ENCODE data around the gene CEP170. TPM values are rescaled to one million over a fixed set of nuclear protein-coding genes. Genes with fewer than 3 reads are reported as not detected.

The CEP170 gene
- total and polyA plus RNA-seq, 7 experiments from 2014 or later, result 11.6 to 56.1 (median 47.1) TPM

DNA sequence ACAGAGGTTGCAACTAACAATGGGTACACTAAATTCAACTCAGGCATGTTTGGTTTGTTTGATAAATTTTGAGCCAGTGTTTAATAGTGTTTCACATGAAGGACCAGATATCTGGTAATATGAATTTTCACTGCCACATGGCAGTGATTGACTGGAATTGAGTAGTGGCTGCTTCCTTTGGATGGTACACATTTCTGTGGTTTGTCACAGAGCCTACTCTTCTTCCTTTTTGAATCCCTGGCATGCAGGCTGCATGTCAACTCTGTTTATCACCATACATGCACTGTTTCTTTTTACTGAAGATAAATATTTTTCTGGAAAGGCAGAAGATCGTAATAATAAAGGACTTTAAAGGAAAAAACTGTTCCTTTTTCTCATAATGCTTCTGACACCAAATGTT, 36.2 kb upstream of the CEP170 start:
- peaks cover 0 to 11% (median 4%) of the 10 kb centered on the region in 3 experiments for H3K9me3 ChIP-seq (ENCODE audit: control insufficient read depth in 2 of 3, low read length in 3 of 3)
- ChIA-PET CTCF (no interaction called here), POLR2A (no interaction called here)
- H3K27ac ChIP-seq (ENCODE audit: low read depth, low read length), result no peak overlapping the region
- H3K9me3 Mint-ChIP-seq, result peaks cover 5 to 36% (median 23%) of the 10 kb centered on the region in 11 donors
- no peak overlapping the region for H3K27ac Mint-ChIP-seq
- H3K27me3 Mint-ChIP-seq, result no peaks in the 10 kb centered on the region
- peaks cover 0 to 5% of the 10 kb centered on the region in 2 donors for H3K4me1 ChIP-seq (ENCODE audit: control insufficient read depth in 2 of 2, insufficient read depth in 2 of 2, low read length in 2 of 2)
- peaks cover 13 to 26% (median 20%) of the 10 kb centered on the region in 7 donors for H3K4me1 Mint-ChIP-seq
- DNase-seq (no peak), ATAC-seq (no peak)
- peaks cover 31 to 84% (median 78%) of the 10 kb centered on the region in 5 donors for H3K36me3 Mint-ChIP-seq
- H3K27me3 ChIP-seq (ENCODE audit: control insufficient read depth in 2 of 2, insufficient read depth in 2 of 2, low read length in 2 of 2), result no peaks in the 10 kb centered on the region
- no peak overlapping the region for H3K4me3 Mint-ChIP-seq
- intact Hi-C loops (cut with micrococcal nuclease), result no loop called here
- no peak overlapping the region for H3K4me3 ChIP-seq (ENCODE audit: low read length)
- peaks cover 0 to 12% (median 9%) of the 10 kb centered on the region in 3 experiments for H3K36me3 ChIP-seq (ENCODE audit: control insufficient read depth in 2 of 3, insufficient read depth in 3 of 3, low read length in 3 of 3)

GRCh38 chr1:243288062-243288461, 33.0 kb upstream of the CEP170 start:
- peak overlapping the region in 3 of 10 donors; percentile 9 to 55 (median 21) for H3K4me3 Mint-ChIP-seq
- H3K9me3 Mint-ChIP-seq, result peaks cover 0 to 24% (median 6%) of the 10 kb centered on the region in 11 donors
- CTCF ChIA-PET, result interaction anchor here (0.6 to 0.9 kb wide), 2 partner anchors 11 to 1011 kb away, joined by 3 to 5 read pairs; no protein-coding TSS in a partner anchor
- H3K27me3 ChIP-seq (ENCODE audit: control insufficient read depth in 2 of 2, insufficient read depth in 2 of 2, low read length in 2 of 2), result no peaks in the 10 kb centered on the region
- peaks cover 30 to 66% (median 63%) of the 10 kb centered on the region in 5 donors for H3K36me3 Mint-ChIP-seq
- H3K27me3 Mint-ChIP-seq, result no peaks in the 10 kb centered on the region
- no peak for DNase-seq
- intact Hi-C loops (cut with micrococcal nuclease), result no loop called here
- H3K4me1 Mint-ChIP-seq, result peaks cover 10 to 48% (median 40%) of the 10 kb centered on the region in 7 donors
- peak overlapping the region in 8 of 9 donors; percentile 2 to 74 (median 36) for H3K27ac Mint-ChIP-seq
- H3K9me3 ChIP-seq (ENCODE audit: control insufficient read depth in 2 of 3, low read length in 3 of 3), result peaks cover 0 to 8% (median 0%) of the 10 kb centered on the region in 3 experiments
- H3K36me3 ChIP-seq (ENCODE audit: control insufficient read depth in 2 of 3, insufficient read depth in 3 of 3, low read length in 3 of 3), result peaks cover 0 to 14% (median 5%) of the 10 kb centered on the region in 3 experiments
- peaks cover 0 to 5% of the 10 kb centered on the region in 2 donors for H3K4me1 ChIP-seq (ENCODE audit: control insufficient read depth in 2 of 2, insufficient read depth in 2 of 2, low read length in 2 of 2)
- no peak overlapping the region for H3K4me3 ChIP-seq (ENCODE audit: low read length)
- ATAC-seq, result no peak
- POLR2A ChIA-PET, result interaction anchor here (0.7 kb wide), 1 partner anchor 817 kb away, joined by 3 read pairs; no protein-coding TSS in a partner anchor
- H3K27ac ChIP-seq (ENCODE audit: low read depth, low read length), result no peak overlapping the region

- Mint-ChIP-seq H3K36me3 (peaks cover 29 to 66% (median 62%) of the 10 kb centered on the region in 5 donors), H3K27ac (peak overlapping the region in 8 of 9 donors; percentile 2 to 74 (median 36)), H3K9me3 (peaks cover 0 to 22% (median 2%) of the 10 kb centered on the region in 11 donors), H3K4me3 (peak overlapping the region in 5 of 10 donors; percentile 9 to 55 (median 32)), H3K27me3 (no peaks in the 10 kb centered on the region), H3K4me1 (peaks cover 10 to 48% (median 40%) of the 10 kb centered on the region in 7 donors)
- Histone ChIP-seq H3K9me3 (ENCODE audit: control insufficient read depth in 2 of 3, low read length in 3 of 3) (peaks cover 0 to 3% (median 0%) of the 10 kb centered on the region in 3 experiments), H3K4me3 (ENCODE audit: low read length) (no peak overlapping the region), H3K36me3 (ENCODE audit: control insufficient read depth in 2 of 3, insufficient read depth in 3 of 3, low read length in 3 of 3) (peaks cover 0 to 14% (median under 1%) of the 10 kb centered on the region in 3 experiments), H3K27me3 (ENCODE audit: control insufficient read depth in 2 of 2, insufficient read depth in 2 of 2, low read length in 2 of 2) (no peaks in the 10 kb centered on the region), H3K4me1 (ENCODE audit: control insufficient read depth in 2 of 2, insufficient read depth in 2 of 2, low read length in 2 of 2) (peaks cover 0 to 5% of the 10 kb centered on the region in 2 donors), H3K27ac (ENCODE audit: low read depth, low read length) (no peak overlapping the region)
- ChIA-PET POLR2A (interaction anchor here (0.7 kb wide), 1 partner anchor 817 kb away, joined by 3 read pairs; no protein-coding TSS in a partner anchor), CTCF (interaction anchor here (0.6 to 0.9 kb wide), 2 partner anchors 11 to 1012 kb away, joined by 3 to 5 read pairs; no protein-coding TSS in a partner anchor)
- DNase-seq (no peak), ATAC-seq (peak; percentile 73)
- intact Hi-C loops (cut with micrococcal nuclease), result loop anchor here (2.0 kb wide), 1 partner anchor 33 kb away; the partner anchor contains the start of gene CEP170 (in 2 of the 2)
Observed at GRCh38 chr1:243287652-243288051, 32.6 kb upstream of the CEP170 start.

GRCh38 chr1:243287123-243287460, 32.0 kb upstream of the CEP170 start:
- Histone ChIP-seq H3K4me3 (ENCODE audit: low read length) (no peak overlapping the region), H3K4me1 (ENCODE audit: control insufficient read depth in 2 of 2, insufficient read depth in 2 of 2, low read length in 2 of 2) (peaks cover 0 to 5% of the 10 kb centered on the region in 2 donors), H3K27me3 (ENCODE audit: control insufficient read depth in 2 of 2, insufficient read depth in 2 of 2, low read length in 2 of 2) (no peaks in the 10 kb centered on the region), H3K27ac (ENCODE audit: low read depth, low read length) (no peak overlapping the region), H3K9me3 (ENCODE audit: control insufficient read depth in 2 of 3, low read length in 3 of 3) (no peaks in the 10 kb centered on the region), H3K36me3 (ENCODE audit: control insufficient read depth in 2 of 3, insufficient read depth in 3 of 3, low read length in 3 of 3) (peaks cover 0 to 14% (median 1%) of the 10 kb centered on the region in 3 experiments)
- ChIA-PET POLR2A (interaction anchor here (0.6 kb wide), 1 partner anchor 1528 kb away, joined by 3 read pairs; no protein-coding TSS in a partner anchor), CTCF (interaction anchor here (0.7 kb wide), 1 partner anchor 788 kb away, joined by 4 read pairs; no protein-coding TSS in a partner anchor)
- H3K9me3 Mint-ChIP-seq, result peaks cover 0 to 21% (median 2%) of the 10 kb centered on the region in 11 donors
- intact Hi-C loops (cut with micrococcal nuclease), result loop anchor here (2.0 kb wide), 1 partner anchor 32 kb away; the partner anchor contains the start of gene CEP170 (in 2 of the 2)
- peak overlapping the region in 2 of 10 donors; percentile 49 to 68 for H3K4me3 Mint-ChIP-seq
- DNase-seq, result no peak
- ATAC-seq, result no peak
- peak overlapping the region in 7 of 9 donors; percentile 30 to 79 (median 54) for H3K27ac Mint-ChIP-seq
- peaks cover 10 to 48% (median 40%) of the 10 kb centered on the region in 7 donors for H3K4me1 Mint-ChIP-seq
- H3K36me3 Mint-ChIP-seq, result peaks cover 28 to 66% (median 61%) of the 10 kb centered on the region in 5 donors
- H3K27me3 Mint-ChIP-seq, result no peaks in the 10 kb centered on the region

GRCh38 chr1:243286409-243287122, 31.5 kb upstream of the CEP170 start:
- no peaks in the 10 kb centered on the region for H3K27me3 Mint-ChIP-seq
- Histone ChIP-seq H3K4me1 (ENCODE audit: control insufficient read depth in 2 of 2, insufficient read depth in 2 of 2, low read length in 2 of 2) (peaks cover 0 to 5% of the 10 kb centered on the region in 2 donors), H3K9me3 (ENCODE audit: control insufficient read depth in 2 of 3, low read length in 3 of 3) (no peaks in the 10 kb centered on the region), H3K36me3 (ENCODE audit: control insufficient read depth in 2 of 3, insufficient read depth in 3 of 3, low read length in 3 of 3) (peaks cover 0 to 14% (median 6%) of the 10 kb centered on the region in 3 experiments), H3K27ac (ENCODE audit: low read depth, low read length) (no peak overlapping the region), H3K4me3 (ENCODE audit: low read length) (no peak overlapping the region), H3K27me3 (ENCODE audit: control insufficient read depth in 2 of 2, insufficient read depth in 2 of 2, low read length in 2 of 2) (no peaks in the 10 kb centered on the region)
- H3K27ac Mint-ChIP-seq, result peak overlapping the region; percentile 20 to 93 (median 68)
- intact Hi-C loops (cut with micrococcal nuclease), result loop anchor here (2.0 kb wide), 1 partner anchor 32 kb away; the partner anchor contains the start of gene CEP170 (in 2 of the 2)
- peak; percentile 55 for ATAC-seq
- H3K4me3 Mint-ChIP-seq, result peak overlapping the region in 8 of 10 donors; percentile 30 to 83 (median 56)
- H3K36me3 Mint-ChIP-seq, result peaks cover 28 to 66% (median 61%) of the 10 kb centered on the region in 5 donors
- CTCF ChIA-PET, result interaction anchor here (0.7 kb wide), 1 partner anchor 788 kb away, joined by 4 read pairs; no protein-coding TSS in a partner anchor
- peaks cover 0 to 22% (median 2%) of the 10 kb centered on the region in 11 donors for H3K9me3 Mint-ChIP-seq
- H3K4me1 Mint-ChIP-seq, result peaks cover 10 to 48% (median 40%) of the 10 kb centered on the region in 7 donors
- POLR2A ChIA-PET, result interaction anchor here (0.6 to 0.7 kb wide), 3 partner anchors 12 to 1788 kb away, joined by 3 to 4 read pairs (median 3); no protein-coding TSS in a partner anchor
- peak in 4 of 9 donors; percentile 8 to 27 (median 18) for DNase-seq

DNA sequence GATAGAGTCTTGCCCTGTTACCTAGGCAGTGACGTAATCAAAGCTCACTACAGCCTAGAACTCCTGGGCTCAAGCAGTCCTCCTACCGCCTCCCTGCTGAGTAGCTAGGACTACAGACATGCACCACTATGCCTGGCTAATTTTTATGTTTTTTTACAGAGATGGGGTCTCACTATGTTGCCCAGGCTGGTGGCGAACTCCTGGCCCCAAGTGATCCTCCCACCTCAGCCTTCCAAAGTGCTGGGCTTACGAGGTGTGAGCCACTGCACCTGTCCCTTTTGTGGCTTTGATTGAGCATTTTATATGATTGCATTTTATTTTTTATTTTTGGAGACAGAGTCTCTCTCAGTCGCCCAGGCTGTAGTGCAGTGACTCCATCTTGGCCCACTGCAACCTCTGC, 26.6 kb upstream of the CEP170 start:
- H3K4me3 Mint-ChIP-seq, result no peak overlapping the region
- H3K27me3 ChIP-seq (ENCODE audit: control insufficient read depth in 2 of 2, insufficient read depth in 2 of 2, low read length in 2 of 2), result no peaks in the 10 kb centered on the region
- peaks cover 4 to 32% (median 25%) of the 10 kb centered on the region in 7 donors for H3K4me1 Mint-ChIP-seq

More for the DNA sequence above, 26.6 kb upstream of the CEP170 start:
- Histone ChIP-seq H3K9me3 (ENCODE audit: control insufficient read depth in 2 of 3, low read length in 3 of 3) (no peaks in the 10 kb centered on the region), H3K27ac (ENCODE audit: low read depth, low read length) (no peak overlapping the region), H3K4me1 (ENCODE audit: control insufficient read depth in 2 of 2, insufficient read depth in 2 of 2, low read length in 2 of 2) (no peaks in the 10 kb centered on the region), H3K36me3 (ENCODE audit: control insufficient read depth in 2 of 3, insufficient read depth in 3 of 3, low read length in 3 of 3) (peaks cover 0 to 16% (median 4%) of the 10 kb centered on the region in 3 experiments), H3K4me3 (ENCODE audit: low read length) (no peak overlapping the region)
- ChIA-PET POLR2A (no interaction called here), CTCF (interaction anchor here (0.7 kb wide), 1 partner anchor 26 kb away, joined by 4 read pairs; the partner anchor contains the start of gene SDCCAG8)
- Mint-ChIP-seq H3K27ac (no peak overlapping the region), H3K27me3 (no peaks in the 10 kb centered on the region), H3K36me3 (peaks cover 12 to 66% (median 51%) of the 10 kb centered on the region in 5 donors), H3K9me3 (peaks cover 0 to 22% (median 3%) of the 10 kb centered on the region in 11 donors)
- no peak for DNase-seq
- ATAC-seq, result no peak
- intact Hi-C loops (cut with micrococcal nuclease), result no loop called here

Data from naive thymus-derived CD4-positive, alpha-beta T cell (primary cell).